Activated CD4-positive, alpha-beta memory T cell treated with anti-CD3 and anti-CD28 coated beads, Interleukin-2, amount 10 ng/mL, durations not matched to agents 7 days and 5 days (primary cell): ENCODE measurements around the gene RXRA. TPM values are rescaled to one million over a fixed set of nuclear protein-coding genes. Genes with fewer than 3 reads are reported as not detected.

Experiments
- CTCF ChIA-PET: fragments of 350-600 bp; sonication (Branson Sonifier 250); formaldehyde crosslinking; loops from one replicate; lab custom pipeline; 2021; ENCODE audit warnings: antibody characterized with exemption, inconsistent platforms; lab: Charles Lee
- POLR2A ChIA-PET: fragments of 350-600 bp; sonication (Branson Sonifier 250); formaldehyde crosslinking; loops from one replicate; lab custom pipeline; 2021; ENCODE audit warnings: antibody characterized with exemption; lab: Charles Lee
- DNase-seq: peaks from one replicate; pipeline ENCODE4 v3.0.0-alpha.2; 2020
- H3K27ac Mint-ChIP-seq: one replicate; pipeline ENCODE4 v1.8.0; 2021; ENCODE audit warnings: mild to moderate bottlenecking, mixed read lengths
- H3K27me3 Mint-ChIP-seq: one replicate; pipeline ENCODE4 v1.8.0; 2021; ENCODE audit warnings: mixed read lengths
- H3K36me3 Mint-ChIP-seq: one replicate; pipeline ENCODE4 v1.8.0; 2021; ENCODE audit warnings: low read depth, mixed read lengths
- H3K4me1 Mint-ChIP-seq: one replicate; pipeline ENCODE4 v1.8.0; 2021; ENCODE audit warnings: mixed read lengths
- H3K4me3 Mint-ChIP-seq: one replicate; pipeline ENCODE4 v1.8.0; 2021; ENCODE audit warnings: mild to moderate bottlenecking, mixed read lengths
- H3K9me3 Mint-ChIP-seq: one replicate; pipeline ENCODE4 v1.8.0; 2021; ENCODE audit warnings: mixed read lengths
- total RNA-seq, 2 experiments: library from RNA; stranded (reverse); gene quantifications; one replicate each; pipeline ENCODE4 v1.2.3, GENCODE V29; 2021

RXRA gene
- total RNA-seq, 2 experiments from 2014 or later, result 7.0 to 7.8 TPM

DNA sequence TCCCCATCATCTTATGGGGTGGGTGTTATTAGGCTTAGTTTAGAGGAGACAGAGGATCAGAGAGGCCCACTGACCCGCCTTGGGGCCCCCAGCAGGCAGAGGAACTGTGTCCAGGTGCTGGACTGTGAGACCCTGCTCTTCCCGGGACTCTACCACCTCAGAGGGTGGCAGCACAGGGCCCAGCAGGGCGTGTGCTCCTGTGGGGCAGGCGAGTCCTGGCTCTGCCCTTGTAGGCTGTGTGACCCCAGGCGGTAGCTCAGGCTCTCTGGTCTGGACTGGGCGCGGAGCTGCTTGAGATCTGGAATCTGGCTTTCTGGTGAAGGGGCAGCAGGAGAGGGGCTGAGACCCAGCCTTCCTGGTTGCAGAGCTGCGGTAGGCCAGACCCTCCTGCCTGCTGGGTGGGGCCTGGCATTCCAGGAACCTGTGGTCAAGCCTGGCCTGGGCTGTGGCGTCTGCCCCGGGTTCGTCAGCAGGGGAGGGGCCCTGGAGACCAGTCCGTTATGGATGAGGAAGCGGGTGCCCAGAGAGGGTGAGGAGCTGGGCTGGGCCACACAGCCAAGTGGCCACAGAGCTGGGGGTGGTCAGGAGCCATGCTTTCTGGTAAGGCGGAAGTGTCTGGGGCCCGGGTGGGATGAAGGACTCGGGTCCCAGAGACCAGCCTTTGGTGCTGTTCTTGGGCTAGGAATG is 46.5 kb downstream of the RXRA start:
- Mint-ChIP-seq H3K9me3 (peaks cover 3% of the 10 kb centered on the region), H3K27ac (no peak overlapping the region), H3K36me3 (no peaks in the 10 kb centered on the region), H3K4me1 (no peaks in the 10 kb centered on the region), H3K27me3 (peaks cover 4% of the 10 kb centered on the region), H3K4me3 (no peak overlapping the region)
- no peak for DNase-seq
- ChIA-PET CTCF (no interaction called here), POLR2A (no interaction called here)

DNA sequence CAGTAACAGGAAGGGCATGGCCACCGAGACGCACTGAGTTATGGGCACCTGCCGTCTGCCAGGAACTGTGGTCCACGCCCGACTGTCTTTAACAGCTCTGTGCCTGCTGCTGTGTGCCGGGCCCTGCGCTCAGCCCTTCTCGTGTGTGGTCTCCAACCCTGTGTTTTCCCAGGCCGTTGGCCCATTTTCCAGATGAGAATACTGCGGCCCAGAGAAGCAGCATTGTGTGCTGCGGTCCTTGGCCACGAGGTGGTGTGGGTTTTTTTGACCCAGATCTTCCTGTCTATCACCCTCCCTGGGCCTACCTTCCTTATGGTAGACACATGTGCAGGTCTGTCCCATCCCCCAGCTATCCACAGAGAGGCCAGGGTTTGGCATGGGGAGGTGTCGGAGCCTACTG is 47.0 kb downstream of the RXRA start:
- H3K4me3 Mint-ChIP-seq, result no peak overlapping the region
- CTCF ChIA-PET, result no interaction called here
- H3K27me3 Mint-ChIP-seq, result peaks cover 4% of the 10 kb centered on the region
- no peaks in the 10 kb centered on the region for H3K36me3 Mint-ChIP-seq
- peaks cover 3% of the 10 kb centered on the region for H3K9me3 Mint-ChIP-seq
- DNase-seq, result no peak
- POLR2A ChIA-PET, result no interaction called here
- H3K4me1 Mint-ChIP-seq, result no peaks in the 10 kb centered on the region
- H3K27ac Mint-ChIP-seq, result no peak overlapping the region

DNA sequence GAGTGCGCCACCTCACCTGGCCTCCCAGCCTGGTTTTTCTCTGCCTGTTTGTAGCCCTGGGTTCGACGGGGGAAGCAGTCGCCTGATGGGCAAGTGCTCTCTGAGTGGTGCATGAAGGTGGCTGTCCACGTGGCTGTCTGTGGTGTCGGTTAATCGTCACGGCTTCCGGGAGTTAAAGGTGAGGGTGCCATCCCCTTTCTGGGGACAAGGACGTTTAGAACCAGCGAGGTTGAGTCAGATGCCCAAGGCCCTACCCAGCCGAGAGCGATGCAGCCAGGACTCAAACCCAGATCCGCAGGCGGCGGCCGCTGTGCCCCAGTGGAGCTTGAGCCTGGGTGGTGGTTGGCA is 47.7 kb downstream of the RXRA start:
- CTCF ChIA-PET, result no interaction called here

DNA sequence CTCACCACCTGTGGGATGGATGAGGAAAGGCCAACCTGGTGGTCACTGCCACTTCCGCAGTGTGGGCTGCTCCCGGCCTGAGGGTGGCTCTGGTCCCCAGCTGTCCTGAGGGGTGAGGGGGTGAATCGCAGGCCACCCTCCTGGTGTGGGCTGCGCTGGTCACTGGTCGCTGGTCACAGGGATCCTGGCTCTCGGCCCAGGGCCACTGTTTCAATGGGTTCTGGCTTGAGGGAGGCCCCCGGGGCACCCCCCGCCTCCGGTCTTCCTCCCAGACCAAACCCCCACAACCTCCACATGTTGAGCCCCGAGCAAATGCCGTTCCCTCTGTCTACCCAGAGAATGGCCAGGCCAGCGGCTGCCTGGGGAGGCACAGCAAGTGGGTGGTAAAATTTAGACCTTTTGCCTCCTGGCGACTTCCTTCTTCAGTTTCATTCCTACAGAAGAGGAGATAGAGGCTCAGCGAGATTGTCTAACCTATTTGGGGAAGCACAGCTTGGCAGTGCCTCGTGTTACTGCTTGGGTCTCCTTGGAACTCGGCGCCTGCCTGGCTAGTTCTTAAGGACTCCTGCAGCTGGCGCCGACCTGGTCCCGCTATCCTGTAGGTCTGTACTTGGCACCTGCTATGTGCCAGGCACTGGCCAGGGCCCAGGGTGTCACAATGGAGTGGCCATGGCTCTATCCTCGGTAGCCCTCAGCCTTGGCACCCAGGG is 48.2 kb downstream of the RXRA start:
- Mint-ChIP-seq H3K36me3 (no peaks in the 10 kb centered on the region), H3K4me3 (no peak overlapping the region), H3K9me3 (no peaks in the 10 kb centered on the region), H3K27me3 (peaks cover 4% of the 10 kb centered on the region), H3K27ac (no peak overlapping the region), H3K4me1 (no peaks in the 10 kb centered on the region)
- POLR2A ChIA-PET, result no interaction called here
- no peak for DNase-seq
- CTCF ChIA-PET, result no interaction called here

More for the DNA sequence above, 47.7 kb downstream of the RXRA start:
- Mint-ChIP-seq H3K27me3 (peaks cover 4% of the 10 kb centered on the region), H3K36me3 (no peaks in the 10 kb centered on the region), H3K4me3 (no peak overlapping the region), H3K27ac (no peak overlapping the region), H3K9me3 (no peaks in the 10 kb centered on the region), H3K4me1 (no peaks in the 10 kb centered on the region)
- DNase-seq, result no peak
- POLR2A ChIA-PET, result no interaction called here

DNA sequence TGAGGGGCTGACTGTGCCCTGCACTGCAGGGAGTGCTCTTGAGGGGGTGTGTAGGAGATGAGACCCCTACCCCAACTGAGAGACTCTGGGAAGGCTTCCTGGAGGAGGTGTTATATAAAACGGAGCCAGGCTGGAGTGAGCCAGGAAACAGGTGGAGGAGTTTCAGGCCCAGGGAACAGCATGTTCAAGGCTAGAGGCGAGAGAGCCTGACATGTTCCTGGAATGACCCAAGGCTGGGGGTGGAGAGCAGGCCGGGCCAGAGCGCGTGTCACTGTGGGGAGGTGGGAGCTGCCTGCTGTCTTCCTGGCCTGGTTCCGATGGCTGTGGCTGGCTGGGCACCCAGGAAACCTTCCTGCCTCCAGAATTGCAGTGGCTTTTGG is 48.7 kb downstream of the RXRA start:
- Mint-ChIP-seq H3K27ac (no peak overlapping the region), H3K27me3 (peaks cover 4% of the 10 kb centered on the region), H3K4me1 (no peaks in the 10 kb centered on the region), H3K36me3 (no peaks in the 10 kb centered on the region), H3K9me3 (no peaks in the 10 kb centered on the region), H3K4me3 (no peak overlapping the region)
- no peak for DNase-seq
- POLR2A ChIA-PET, result no interaction called here
- CTCF ChIA-PET, result no interaction called here

GRCh38 chr9:134375430-134376385 is 49.5 kb downstream of the RXRA start:
- DNase-seq, result no peak
- peaks cover 4% of the 10 kb centered on the region for H3K27me3 Mint-ChIP-seq
- POLR2A ChIA-PET, result no interaction called here

GRCh38 chr9:134376386-134377142 is 50.3 kb downstream of the RXRA start:
- H3K9me3 Mint-ChIP-seq, result no peaks in the 10 kb centered on the region
- POLR2A ChIA-PET, result no interaction called here

More at GRCh38 chr9:134375430-134376385, 49.5 kb downstream of the RXRA start:
- no peaks in the 10 kb centered on the region for H3K36me3 Mint-ChIP-seq
- H3K27ac Mint-ChIP-seq, result no peak overlapping the region
- H3K9me3 Mint-ChIP-seq, result no peaks in the 10 kb centered on the region
- CTCF ChIA-PET, result no interaction called here
- no peaks in the 10 kb centered on the region for H3K4me1 Mint-ChIP-seq
- H3K4me3 Mint-ChIP-seq, result no peak overlapping the region

DNA sequence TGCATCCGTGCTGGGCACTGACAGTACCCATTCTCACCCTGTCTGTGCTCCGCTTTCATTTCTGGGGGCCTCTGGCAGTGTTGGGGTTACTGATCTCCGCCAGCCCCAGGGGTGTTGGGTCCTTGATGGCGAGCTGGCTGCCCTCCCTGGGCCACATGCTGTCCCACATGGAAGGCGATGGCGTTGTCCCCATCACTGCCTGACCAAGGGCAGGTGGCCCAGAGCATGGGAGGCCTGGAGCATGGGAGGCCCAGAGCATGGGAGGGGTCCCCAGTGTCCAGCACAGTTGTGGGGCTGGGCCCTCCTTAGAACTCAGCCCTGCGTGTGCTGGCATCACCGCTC is 50.9 kb downstream of the RXRA start:
- CTCF ChIA-PET, result interaction anchor here (1.4 kb wide), 1 partner anchor 66 kb away, joined by 6 read pairs; no protein-coding TSS in a partner anchor
- H3K36me3 Mint-ChIP-seq, result no peaks in the 10 kb centered on the region
- no peaks in the 10 kb centered on the region for H3K9me3 Mint-ChIP-seq
- peaks cover 11% of the 10 kb centered on the region for H3K4me1 Mint-ChIP-seq
- DNase-seq, result no peak
- no peak overlapping the region for H3K4me3 Mint-ChIP-seq
- POLR2A ChIA-PET, result no interaction called here
- H3K27ac Mint-ChIP-seq, result no peak overlapping the region
- H3K27me3 Mint-ChIP-seq, result peaks cover 8% of the 10 kb centered on the region

More at GRCh38 chr9:134376386-134377142, 50.3 kb downstream of the RXRA start:
- H3K4me1 Mint-ChIP-seq, result peaks cover 5% of the 10 kb centered on the region
- CTCF ChIA-PET, result no interaction called here
- no peak overlapping the region for H3K4me3 Mint-ChIP-seq
- no peaks in the 10 kb centered on the region for H3K36me3 Mint-ChIP-seq
- H3K27me3 Mint-ChIP-seq, result peaks cover 8% of the 10 kb centered on the region
- no peak overlapping the region for H3K27ac Mint-ChIP-seq
- DNase-seq, result no peak

- no peaks in the 10 kb centered on the region for H3K36me3 Mint-ChIP-seq
These were observed 51.7 kb downstream of the RXRA start for GRCh38 chr9:134377976-134378375.

DNA sequence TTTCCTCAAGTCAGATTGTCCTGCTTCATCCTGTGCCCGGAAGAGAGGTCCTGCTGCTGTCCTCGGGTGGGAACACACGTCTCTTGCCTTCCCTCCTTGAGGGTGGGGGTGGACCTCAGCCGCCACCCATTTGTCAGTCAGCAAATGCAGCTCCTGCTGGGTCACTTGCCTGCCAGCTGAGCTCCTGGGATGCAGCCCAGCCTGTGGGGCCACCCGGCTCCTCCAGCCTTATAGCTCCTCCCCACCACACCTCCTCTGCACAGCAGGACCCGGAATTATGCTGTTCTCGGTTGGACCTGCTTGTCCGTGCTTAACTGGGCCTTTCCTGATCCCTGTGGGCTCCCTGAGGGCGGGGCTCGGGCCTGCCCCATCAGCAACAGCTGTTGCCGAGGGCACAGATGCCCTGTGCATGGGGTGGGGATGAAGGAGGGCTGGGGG is 52.7 kb downstream of the RXRA start:
- Mint-ChIP-seq H3K4me3 (no peak overlapping the region), H3K9me3 (no peaks in the 10 kb centered on the region), H3K27me3 (peaks cover 8% of the 10 kb centered on the region), H3K36me3 (no peaks in the 10 kb centered on the region), H3K4me1 (peaks cover 23% of the 10 kb centered on the region), H3K27ac (no peak overlapping the region)
- no peak for DNase-seq
- ChIA-PET CTCF (interaction anchor here (1.2 kb wide), 1 partner anchor 12 kb away, joined by 3 read pairs; no protein-coding TSS in a partner anchor), POLR2A (interaction anchor here (1.1 to 3.2 kb wide), 2 partner anchors 13 to 18 kb away, joined by 3 to 9 read pairs; no protein-coding TSS in a partner anchor)

More at GRCh38 chr9:134377976-134378375, 51.7 kb downstream of the RXRA start:
- Mint-ChIP-seq H3K27me3 (peaks cover 8% of the 10 kb centered on the region), H3K9me3 (no peaks in the 10 kb centered on the region), H3K4me1 (peaks cover 20% of the 10 kb centered on the region), H3K4me3 (no peak overlapping the region), H3K27ac (no peak overlapping the region)
- POLR2A ChIA-PET, result interaction anchor here (3.2 kb wide), 1 partner anchor 18 kb away, joined by 9 read pairs; no protein-coding TSS in a partner anchor
- CTCF ChIA-PET, result interaction anchor here (1.4 kb wide), 1 partner anchor 65 kb away, joined by 6 read pairs; no protein-coding TSS in a partner anchor
- no peak for DNase-seq

DNA sequence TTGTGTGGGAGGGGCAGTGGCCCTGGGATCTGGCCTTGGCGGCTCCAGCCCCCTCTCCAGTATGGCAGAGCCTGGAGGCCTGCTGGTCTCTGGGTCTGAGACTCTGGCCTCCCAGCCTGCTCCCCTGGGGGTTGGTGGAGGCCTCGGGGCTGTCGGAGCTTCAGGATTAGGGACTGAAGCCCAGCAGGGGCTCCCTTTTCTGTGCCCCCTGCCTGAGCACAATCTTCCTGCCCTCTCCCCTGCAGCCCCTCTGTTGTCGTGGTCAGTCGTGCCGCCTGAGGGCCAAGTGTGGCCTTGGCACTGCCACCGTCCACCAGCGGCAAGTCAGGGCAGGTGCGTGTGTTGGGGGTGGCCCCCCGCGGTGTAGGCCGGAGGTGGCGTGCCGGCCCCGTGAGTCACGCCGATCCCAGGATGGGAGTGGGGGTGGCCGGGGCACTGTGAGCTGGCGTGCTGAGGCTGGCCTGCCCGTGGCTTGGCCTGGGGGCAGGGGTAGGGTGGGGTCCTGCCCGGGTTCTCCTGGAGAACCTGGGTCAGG is 53.6 kb downstream of the RXRA start:
- Mint-ChIP-seq H3K4me1 (peaks cover 23% of the 10 kb centered on the region), H3K9me3 (no peaks in the 10 kb centered on the region), H3K27me3 (peaks cover 8% of the 10 kb centered on the region), H3K27ac (no peak overlapping the region), H3K4me3 (no peak overlapping the region), H3K36me3 (no peaks in the 10 kb centered on the region)
- no peak for DNase-seq
- POLR2A ChIA-PET, result interaction anchor here (3.2 kb wide), 1 partner anchor 17 kb away, joined by 9 read pairs; no protein-coding TSS in a partner anchor
- CTCF ChIA-PET, result interaction anchor here (1.2 to 1.3 kb wide), 2 partner anchors 11 to 66 kb away, joined by 3 read pairs; no protein-coding TSS in a partner anchor
